GM12878 (cell line): ENCODE data around the gene TTLL4. TPM values are rescaled to one million over a fixed set of nuclear protein-coding genes. Genes with fewer than 3 reads are reported as not detected.

Experiments
- ATAC-seq: fragments of 200-7000 bp; cut with Tn5 transposase; 3 replicates; pipeline ENCODE4 v1.9.1; 2020; ENCODE audit warnings: mild to moderate bottlenecking, moderate library complexity
- BruUV-seq: library from RNA; stranded (reverse); fragments of 400-500 nt; replicated peaks from 2 replicates; lab custom pipeline; 2021; lab: Mats Ljungman, UMichigan
- CTCF ChIA-PET: fragments of 300-600 bp; sonication (Branson Sonifier 250); formaldehyde crosslinking; extraction: SDS; loops from one replicate; lab custom pipeline; 2021; ENCODE audit warnings: inconsistent platforms; lab: Yijun Ruan, JAX
- POLR2A ChIA-PET: fragments of 350-600 bp; formaldehyde crosslinking; extraction: SDS; loops from one replicate; lab custom pipeline; 2021; ENCODE audit warnings: inconsistent platforms; lab: Charles Lee
- RAD21 ChIA-PET: fragments of 300-600 bp; sonication (Branson Sonifier 250); formaldehyde crosslinking; loops from one replicate; lab custom pipeline; 2023; ENCODE audit warnings: antibody characterized with exemption; ENCODE audit not compliant: unreplicated experiment; lab: Charles Lee
- SMC1A ChIA-PET: fragments of 300-600 bp; sonication (Branson Sonifier 250); formaldehyde crosslinking; loops from one replicate; lab custom pipeline; 2023; ENCODE audit not compliant: unreplicated experiment, uncharacterized antibody; lab: Charles Lee
- DNase-seq: peaks from one replicate; pipeline ENCODE4 v3.0.0-alpha.2; 2011; ENCODE audit warnings: low read depth, low spot score
- FAIRE-seq: peaks from 3 replicates; lab custom pipeline; 2011; peaks lifted over from hg19 to GRCh38; lab: Jason Lieb, UNC
- H2AFZ ChIP-seq: 2 replicates; pipeline ENCODE4 v1.6.0; 2011; ENCODE audit warnings: low read depth, low read length, control low read depth; ENCODE audit not compliant: control insufficient read depth
- H3K27ac ChIP-seq: 2 replicates; pipeline ENCODE4 v1.5.1; 2011; ENCODE audit warnings: control low read depth; ENCODE audit not compliant: control insufficient read depth, insufficient read depth
- H3K27me3 ChIP-seq, 2 experiments: replicated peaks in 1 of 2; 2 replicates each; pipeline versions ENCODE4 v1.6.0 to v1.6.1; 2011; ENCODE audit warnings: low read length in 1 of 2; ENCODE audit not compliant: control insufficient read depth in 2 of 2, insufficient read depth in 2 of 2
- H3K36me3 ChIP-seq, 2 experiments: 2 replicates each; pipeline ENCODE4 v1.5.1; 2011; ENCODE audit warnings: low read length in 1 of 2; ENCODE audit not compliant: control insufficient read depth in 2 of 2, insufficient read depth in 2 of 2
- H3K4me1 ChIP-seq: 2 replicates; pipeline ENCODE4 v1.6.1; 2011; ENCODE audit warnings: mild to moderate bottlenecking, low read length, moderate library complexity, mixed read lengths; ENCODE audit not compliant: control insufficient read depth, insufficient read depth
- H3K4me2 ChIP-seq: 2 replicates; pipeline ENCODE4 v1.6.0; 2011; ENCODE audit warnings: control low read depth; ENCODE audit not compliant: control insufficient read depth, insufficient read depth
- H3K4me3 ChIP-seq: fragments of 200-600 bp; sonication (generic); 2 replicates; pipeline ENCODE4 v1.5.1; 2016
- H3K79me2 ChIP-seq: 2 replicates; pipeline ENCODE4 v1.6.0; 2011; ENCODE audit warnings: low read length; ENCODE audit not compliant: control insufficient read depth, insufficient read depth
- H3K9ac ChIP-seq: 2 replicates; pipeline ENCODE4 v1.8.0; 2011; ENCODE audit warnings: low read length, control low read depth, mixed read lengths; ENCODE audit not compliant: control insufficient read depth, insufficient read depth
- H3K9me3 ChIP-seq: replicated peaks from 3 replicates; pipeline ENCODE4 v1.5.1; 2011; ENCODE audit warnings: mild to moderate bottlenecking, low read length; ENCODE audit not compliant: control insufficient read depth, insufficient read depth
- H4K20me1 ChIP-seq: 2 replicates; pipeline ENCODE4 v1.6.0; 2011; ENCODE audit not compliant: control insufficient read depth, insufficient read depth
- BMI1 ChIP-seq: fragments of 450-650 bp; IDR thresholded peaks from 2 replicates; pipeline ENCODE4 v1.6.1; 2016; ENCODE audit warnings: mild to moderate bottlenecking, moderate library complexity, borderline replicate concordance
- CHD2 ChIP-seq: IDR thresholded peaks from 2 replicates; pipeline ENCODE4 v1.6.1; 2011; ENCODE audit warnings: low read depth, low read length, improper control_type of control experiment, borderline replicate concordance
- EP300 ChIP-seq, 2 experiments: fragments of 150-350 bp in 1 of 2; IDR thresholded peaks; 2 replicates each; pipeline ENCODE4 v1.6.1; 2011 to 2012; ENCODE audit warnings: low read depth in 2 of 2, low read length in 2 of 2, borderline replicate concordance in 1 of 2, improper control_type of control experiment in 1 of 2, inconsistent platforms in 1 of 2; ENCODE audit not compliant: control insufficient read depth in 1 of 2
- NFXL1 ChIP-seq: fragments of 450-650 bp; IDR thresholded peaks from 2 replicates; pipeline ENCODE4 v1.6.1; 2017; ENCODE audit warnings: antibody characterized with exemption, mild to moderate bottlenecking, borderline replicate concordance
- PAX8 ChIP-seq: fragments of 450-650 bp; IDR thresholded peaks from 2 replicates; pipeline ENCODE4 v1.6.1; 2017; ENCODE audit warnings: mild to moderate bottlenecking, moderate library complexity
- POLR2AphosphoS5 ChIP-seq: IDR thresholded peaks from 2 replicates; pipeline ENCODE4 v1.6.1; 2011; ENCODE audit warnings: mild to moderate bottlenecking, low read length, inconsistent platforms
- SIX5 ChIP-seq: IDR thresholded peaks from 2 replicates; pipeline ENCODE4 v1.6.1; 2011; ENCODE audit warnings: mild to moderate bottlenecking, low read depth, low read length, moderate library complexity; ENCODE audit not compliant: severe bottlenecking
- SMARCA5 ChIP-seq: fragments of 450-650 bp; IDR thresholded peaks from 2 replicates; pipeline ENCODE4 v1.6.1; 2017; ENCODE audit warnings: mild to moderate bottlenecking
- SREBF2 ChIP-seq: IDR thresholded peaks from 2 replicates; pipeline ENCODE4 v1.6.1; 2012; ENCODE audit warnings: mild to moderate bottlenecking, low read length
- TAF1 ChIP-seq: IDR thresholded peaks from 2 replicates; pipeline ENCODE4 v1.6.1; 2011; ENCODE audit warnings: mild to moderate bottlenecking, low read depth, low read length, borderline replicate concordance
- WGBS: methylation state at CpG from one replicate; pipeline ENCODE4 v1.1.6; 2016; ENCODE audit warnings: low lambda C conversion rate; ENCODE audit not compliant: insufficient replicate concordance, insufficient coverage; ENCODE audit errors: missing lambda C conversion rate; 5-methylcytosine and 5-hydroxymethylcytosine counted together
- in situ Hi-C: fragments of 300-500 bp; cut with MboI; formaldehyde crosslinking; loops from 9 replicates; pipeline ENCODE4 v1.14.3; 2018; ENCODE audit warnings: mixed read lengths
- intact Hi-C: fragments of 100-400 bp; cut with micrococcal nuclease; formaldehyde crosslinking; loops from one replicate; pipeline ENCODE4 v1.14.2; 2022; ENCODE audit not compliant: unreplicated experiment
- polyA plus RNA-seq, 11 experiments: library from polyadenylated mRNA; depleted of rRNA in 4 of 11; unstranded in 6 of 11; stranded (reverse) in 5 of 11; fragments of >200 nt; fragmentation: Nextera tagmentation in 4 of 11; fragmentation: Illumina TruSeq in 1 of 11; extraction: Ambion mirVana in 4 of 11; extraction: Trizol in 1 of 11; gene quantifications; 1 replicate in 1 of 11; 2 replicates in 10 of 11; pipeline versions ENCODE4 v1.2.1 to v1.2.3, GENCODE V29; 2011 to 2016; ENCODE audit warnings: inconsistent platforms in 2 of 11, missing spikeins in 2 of 11, low read depth in 1 of 11
- total RNA-seq, 4 experiments: library from RNA; depleted of rRNA in 3 of 4; stranded (reverse); fragments of >200 nt in 3 of 4; fragmentation: Illumina TruSeq in 1 of 4; extraction: Trizol in 1 of 4; gene quantifications; 2 replicates each; pipeline versions ENCODE4 v1.2.1 to v1.2.3, GENCODE V29; 2013 to 2021

TTLL4 gene
- total and polyA plus RNA-seq, 10 of the 15 experiments (the other 5 are each of a cell fraction or from before 2014, with no cell fraction given) = 16.6 to 63.1 (median 32.9) TPM

DNA sequence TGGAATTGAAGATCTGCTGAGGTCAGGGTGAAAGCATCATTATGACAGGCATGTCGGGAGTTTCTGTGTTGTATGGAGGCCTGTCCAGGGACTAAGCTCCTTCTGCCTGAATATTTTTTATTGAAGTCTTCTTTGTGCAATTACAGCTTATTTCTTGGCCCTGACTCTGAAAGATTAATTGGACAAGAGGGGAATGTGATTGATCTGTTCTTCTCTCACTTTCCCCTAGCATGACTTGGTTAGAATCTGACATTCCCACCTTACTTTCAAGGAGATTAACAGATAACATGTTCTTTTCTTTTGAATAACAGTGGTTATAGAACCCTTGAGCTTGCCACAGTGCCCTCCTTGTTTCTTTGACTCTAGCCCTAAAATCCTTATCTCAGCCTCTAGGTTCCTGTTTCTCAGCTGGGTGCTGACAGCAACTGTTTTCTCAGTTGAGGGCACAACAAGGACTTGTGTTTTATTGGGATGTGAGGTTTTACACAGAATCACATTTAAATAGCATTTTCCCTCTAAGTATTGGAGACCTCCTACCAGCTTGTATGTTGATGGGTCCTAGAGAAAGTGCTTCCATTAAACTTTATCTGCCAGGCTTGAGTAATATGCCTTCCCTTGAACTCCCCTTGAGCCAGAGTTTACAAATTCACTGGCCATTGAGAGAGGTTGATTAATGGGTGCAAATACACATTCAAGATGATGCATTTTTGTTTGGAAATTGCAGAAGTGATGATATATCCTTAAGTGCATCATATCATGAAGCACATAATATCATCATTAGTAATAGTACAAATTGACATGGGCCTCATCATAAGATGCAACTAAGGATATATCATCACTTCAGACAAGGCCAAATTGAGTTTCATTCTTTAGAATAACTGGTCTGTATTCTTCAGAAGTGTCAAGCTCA is 12.5 kb downstream of the TTLL4 start:
- ATAC-seq (peak; percentile 62), FAIRE-seq (peak; percentile 74), DNase-seq (no peak)
- Histone ChIP-seq H3K9ac (no peak overlapping the region), H3K9me3 (peaks cover 5% of the 10 kb centered on the region), H3K4me1 (no peaks in the 10 kb centered on the region)
- 100% methylated on average over 1 of the region's 1 CpG for WGBS
- TF ChIP-seq SIX5 (no peak), NFXL1 (no peak), BMI1 (no peak), POLR2AphosphoS5 (no peak), TAF1 (no peak), SMARCA5 (no peak), PAX8 (no peak), CHD2 (no peak), SREBF2 (no peak), EP300 (IDR thresholded peaks at IDR 0.05; ENCODE audit: borderline replicate concordance in 1 of 2, control insufficient read depth in 1 of 2, low read depth in 2 of 2, low read length in 2 of 2) (no peak)
- TF ChIP-seq, all 136 proteins: peak for 0
- in situ Hi-C loops (no loop called here), intact Hi-C loops (no loop called here)
- H3K36me3 ChIP-seq = peaks cover under 1 to 1% of the 10 kb centered on the region in 2 experiments; a peak in 2 of 4 replicates
- no peaks in the 10 kb centered on the region; the same call in 1 of the 2 replicates for H4K20me1 ChIP-seq
- ChIA-PET SMC1A (interaction anchor here (0.6 to 2.3 kb wide), 8 partner anchors 9 to 597 kb away, joined by 3 to 9 read pairs (median 4); partner anchors contain the start of genes RNF25 and STK36), RAD21 (interaction anchor here (1.0 to 1.9 kb wide), 5 partner anchors 9 to 174 kb away, joined by 3 to 6 read pairs (median 3); partner anchors contain the start of gene TTLL4), CTCF (interaction anchor here (0.8 to 2.6 kb wide), 8 partner anchors 9 to 40 kb away, joined by 3 to 15 read pairs (median 5); partner anchors contain the start of gene TTLL4), POLR2A (interaction anchor here (1.9 kb wide), 1 partner anchor 9 kb away, joined by 10 read pairs; no protein-coding TSS in a partner anchor)
- H3K4me2 ChIP-seq = no peak overlapping the region
- no peak overlapping the region for H2AFZ ChIP-seq
- no TSS peak for BruUV-seq
- no peak overlapping the region for H3K4me3 ChIP-seq
- no peaks in the 10 kb centered on the region for H3K27me3 ChIP-seq
- peaks cover 8% of the 10 kb centered on the region for H3K79me2 ChIP-seq
- H3K27ac ChIP-seq = 0 out of 2 replicates have a peak overlapping the region, but pooled peaks have one; percentile 22
